H9 (cell line): ENCODE measurements around the gene BLVRB. TPM values are rescaled to one million over a fixed set of nuclear protein-coding genes. Genes with fewer than 3 reads are reported as not detected.

ENCODE experiments used
- DNase-seq: peaks from one replicate; pipeline ENCODE4 v3.0.0-alpha.2; 2017
- H2AFZ ChIP-seq: one replicate; pipeline ENCODE4 v1.6.1; 2013; ENCODE audit warnings: mild to moderate bottlenecking, low read length, control low read depth, moderate library complexity
- H2AK5ac ChIP-seq: 2 replicates; pipeline ENCODE4 v1.6.1; 2013; ENCODE audit warnings: low read length, control low read depth, mixed read lengths; ENCODE audit not compliant: insufficient read length
- H2BK120ac ChIP-seq: one replicate; pipeline ENCODE4 v1.6.1; 2013; ENCODE audit warnings: low read depth, mild to moderate bottlenecking, low read length, control low read depth, inconsistent platforms; ENCODE audit not compliant: poor library complexity, severe bottlenecking
- H2BK12ac ChIP-seq: 2 replicates; pipeline ENCODE4 v1.6.1; 2013; ENCODE audit warnings: low read length, control low read depth, mixed read lengths, low read depth; ENCODE audit not compliant: insufficient read length
- H2BK15ac ChIP-seq: 2 replicates; pipeline ENCODE4 v1.6.1; 2013; ENCODE audit warnings: low read depth, low read length, control low read depth
- H2BK20ac ChIP-seq: one replicate; pipeline ENCODE4 v1.6.1; 2013; ENCODE audit warnings: low read depth, mild to moderate bottlenecking, low read length, control low read depth, inconsistent platforms; ENCODE audit not compliant: poor library complexity, severe bottlenecking
- H2BK5ac ChIP-seq: 2 replicates; pipeline ENCODE4 v1.6.1; 2013; ENCODE audit warnings: low read length, control low read depth, mixed read lengths; ENCODE audit not compliant: insufficient read length
- H3K14ac ChIP-seq: 2 replicates; pipeline ENCODE4 v1.6.1; 2013; ENCODE audit warnings: low read length, control low read depth; ENCODE audit not compliant: insufficient read depth
- H3K18ac ChIP-seq: 2 replicates; pipeline ENCODE4 v1.6.1; 2013; ENCODE audit warnings: low read depth, mild to moderate bottlenecking, mixed read lengths, low read length, control low read depth; ENCODE audit not compliant: insufficient read length
- H3K23ac ChIP-seq: 2 replicates; pipeline ENCODE4 v1.6.1; 2013; ENCODE audit warnings: low read length, control low read depth, mixed read lengths, low read depth; ENCODE audit not compliant: insufficient read length
- H3K23me2 ChIP-seq: 2 replicates; pipeline ENCODE4 v1.6.1; 2013; ENCODE audit warnings: low read depth, mild to moderate bottlenecking, mixed read lengths, low read length, control low read depth; ENCODE audit not compliant: insufficient read length, poor library complexity, severe bottlenecking
- H3K27ac ChIP-seq: 2 replicates; pipeline ENCODE4 v1.5.1; 2013; ENCODE audit warnings: low read length, control low read depth, mixed read lengths, low read depth; ENCODE audit not compliant: insufficient read length
- H3K27me3 ChIP-seq: 2 replicates; pipeline ENCODE4 v1.6.1; 2013; ENCODE audit warnings: low read length, control low read depth, inconsistent platforms; ENCODE audit not compliant: insufficient read depth
- H3K4ac ChIP-seq: 2 replicates; pipeline ENCODE4 v1.6.1; 2013; ENCODE audit warnings: low read depth, mild to moderate bottlenecking, control low read depth, inconsistent platforms, low read length, moderate library complexity
- H3K4me1 ChIP-seq: 2 replicates; pipeline ENCODE4 v1.6.1; 2013; ENCODE audit warnings: low read length, control low read depth, inconsistent platforms; ENCODE audit not compliant: insufficient read depth
- H3K4me2 ChIP-seq: 2 replicates; pipeline ENCODE4 v1.6.1; 2013; ENCODE audit warnings: low read length, control low read depth, mixed read lengths; ENCODE audit not compliant: insufficient read length, insufficient read depth
- H3K56ac ChIP-seq: 2 replicates; pipeline ENCODE4 v1.6.1; 2013; ENCODE audit warnings: low read depth, mild to moderate bottlenecking, mixed read lengths, low read length, control low read depth; ENCODE audit not compliant: insufficient read length
- H3K79me1 ChIP-seq: 2 replicates; pipeline ENCODE4 v1.6.1; 2013; ENCODE audit warnings: low read depth, mild to moderate bottlenecking, moderate library complexity, low read length, control low read depth, inconsistent platforms; ENCODE audit not compliant: insufficient read depth, poor library complexity, severe bottlenecking
- H3K79me2 ChIP-seq: 2 replicates; pipeline ENCODE4 v1.6.1; 2013; ENCODE audit warnings: low read length, control low read depth, inconsistent platforms; ENCODE audit not compliant: insufficient read depth
- H3K9ac ChIP-seq: 2 replicates; pipeline ENCODE4 v1.6.1; 2013; ENCODE audit warnings: low read length, control low read depth, mixed read lengths; ENCODE audit not compliant: insufficient read length; ENCODE audit errors: extremely low read depth
- H3K9me3 ChIP-seq: one replicate; pipeline ENCODE4 v1.6.1; 2013; ENCODE audit warnings: low read depth, low read length, inconsistent platforms; ENCODE audit not compliant: control insufficient read depth
- H3T11ph ChIP-seq: one replicate; pipeline ENCODE4 v1.6.1; 2013; ENCODE audit warnings: mild to moderate bottlenecking, low read length, control low read depth, inconsistent platforms
- H4K20me1 ChIP-seq: one replicate; pipeline ENCODE4 v1.6.1; 2013; ENCODE audit not compliant: control insufficient read depth, insufficient read length, insufficient read depth
- H4K5ac ChIP-seq: 2 replicates; pipeline ENCODE4 v1.6.1; 2013; ENCODE audit warnings: low read depth, mild to moderate bottlenecking, mixed read lengths, low read length, control low read depth; ENCODE audit not compliant: insufficient read length
- H4K8ac ChIP-seq: replicated peaks from 2 replicates; pipeline ENCODE4 v1.6.1; 2013; ENCODE audit warnings: low read length, control low read depth, mixed read lengths, low read depth; ENCODE audit not compliant: insufficient read length
- H4K91ac ChIP-seq: 2 replicates; pipeline ENCODE4 v1.6.1; 2013; ENCODE audit warnings: low read depth, mild to moderate bottlenecking, moderate library complexity, mixed read lengths, low read length, control low read depth; ENCODE audit not compliant: insufficient read length
- H3K27ac Mint-ChIP-seq, 3 experiments: 2 replicates in 2 of 3; 3 replicates in 1 of 3; pipeline ENCODE4 v1.8.0; 2020 to 2021; ENCODE audit warnings: mixed read lengths in 3 of 3, mild to moderate bottlenecking in 1 of 3, moderate library complexity in 1 of 3
- H3K27me3 Mint-ChIP-seq: 2 replicates; pipeline ENCODE4 v1.8.0; 2021; ENCODE audit warnings: low read depth, mild to moderate bottlenecking, moderate library complexity, mixed read lengths
- H3K36me3 Mint-ChIP-seq, 3 experiments: 2 replicates in 2 of 3; 3 replicates in 1 of 3; pipeline ENCODE4 v1.8.0; 2020 to 2021; ENCODE audit warnings: low read depth in 3 of 3, mixed read lengths in 3 of 3; ENCODE audit not compliant: insufficient read depth in 1 of 3
- H3K4me1 Mint-ChIP-seq, 2 experiments: 2 replicates each; pipeline ENCODE4 v1.8.0; 2020; ENCODE audit warnings: mixed read lengths in 2 of 2
- H3K4me3 Mint-ChIP-seq, 2 experiments: 2 replicates in 1 of 2; 3 replicates in 1 of 2; pipeline ENCODE4 v1.8.0; 2020 to 2021; ENCODE audit warnings: mild to moderate bottlenecking in 2 of 2, mixed read lengths in 2 of 2, moderate library complexity in 1 of 2
- H3K9me3 Mint-ChIP-seq, 2 experiments: 2 replicates in 1 of 2; 3 replicates in 1 of 2; pipeline ENCODE4 v1.8.0; 2020; ENCODE audit warnings: mild to moderate bottlenecking in 2 of 2, mixed read lengths in 2 of 2, moderate library complexity in 1 of 2
- CTCF ChIP-seq: fragments of 200-600 bp; sonication (generic); conservative IDR thresholded peaks from 3 replicates; pipeline ENCODE4 v1.8.0; 2021; ENCODE audit warnings: antibody characterized with exemption, mild to moderate bottlenecking
- whole genome bisulfite sequencing: extraction: QIAGEN DNeasy Blood & Tissue Kit; methylation state at CpG from one replicate; pipeline ENCODE4 v1.1.7; 2013; ENCODE audit warnings: missing lambda C conversion rate, low lambda C conversion rate, mixed read lengths; ENCODE audit not compliant: insufficient read length; ENCODE audit errors: extremely low coverage; 5-methylcytosine and 5-hydroxymethylcytosine counted together
- total RNA-seq: library from RNA; stranded (reverse); gene quantifications from 2 replicates; pipeline ENCODE4 v1.2.1, GENCODE V29; 2021

The BLVRB gene
- total RNA-seq, 1 experiment from 2014 or later: 27.9 TPM

- Histone ChIP-seq H3K18ac (no peak overlapping the region), H2BK15ac (no peak overlapping the region), H4K20me1 (no peaks in the 10 kb centered on the region), H2BK20ac (no peak overlapping the region), H3K23ac (no peak overlapping the region), H4K91ac (no peak overlapping the region), H2AFZ (no peak overlapping the region), H3T11ph (no peak overlapping the region), H3K4me1 (no peaks in the 10 kb centered on the region), H3K23me2 (no peaks in the 10 kb centered on the region), H3K27ac (no peak overlapping the region), H3K27me3 (no peaks in the 10 kb centered on the region), H3K4ac (no peak overlapping the region), H2AK5ac (no peak overlapping the region), H3K9ac (no peak overlapping the region), H2BK5ac (no peak overlapping the region), H3K79me1 (no peaks in the 10 kb centered on the region), H3K9me3 (no peaks in the 10 kb centered on the region), H3K14ac (no peak overlapping the region), H3K4me2 (no peak overlapping the region), H3K79me2 (no peaks in the 10 kb centered on the region), H4K8ac (no peak overlapping the region), H4K5ac (no peak overlapping the region), H2BK12ac (no peak overlapping the region), H2BK120ac (no peak overlapping the region), H3K56ac (no peak overlapping the region)
- no peak overlapping the region for H3K4me3 Mint-ChIP-seq
- H3K9me3 Mint-ChIP-seq: no peaks in the 10 kb centered on the region
- WGBS: no CpG with 5 or more reads among the region's 4 CpGs
- H3K27me3 Mint-ChIP-seq: peaks cover 20% of the 10 kb centered on the region
- no peak overlapping the region for H3K27ac Mint-ChIP-seq
- no peak for DNase-seq
- H3K4me1 Mint-ChIP-seq: no peaks in the 10 kb centered on the region
- no peak for TF ChIP-seq CTCF
- no peaks in the 10 kb centered on the region for H3K36me3 Mint-ChIP-seq
Observed at GRCh38 chr19:40474737-40475136, 9.2 kb upstream of the BLVRB start.
